Esophagus muscularis mucosa (tissue), 4 donors: Measurements from ENCODE around the gene SCN9A. TPM values are rescaled to one million over a fixed set of nuclear protein-coding genes. Genes with fewer than 3 reads are reported as not detected.
"Not testable (repeated sequence)": the region's sequence is repeated elsewhere in the genome, so short reads cannot be mapped to it uniquely, and the experiment has no call there.

Experiments used
- DNase-seq: peaks from one replicate; pipeline ENCODE4 v3.0.0-alpha.2; 2017; ENCODE audit errors: extremely low spot score
- H3K27ac ChIP-seq, 4 donors: fragments of 200-600 bp; sonication (generic); replicated peaks in 1 of 4; 1 replicate in 3 of 4; 2 replicates in 1 of 4; pipeline ENCODE4 v1.5.1; 2016 to 2019; ENCODE audit warnings: mild to moderate bottlenecking in 1 of 4
- H3K27me3 ChIP-seq, 4 donors: fragments of 200-600 bp; sonication (generic); one replicate each; pipeline versions ENCODE4 v1.5.1 to v1.6.0; 2016 to 2019
- H3K36me3 ChIP-seq, 4 donors: fragments of 200-600 bp; sonication (generic); one replicate each; pipeline ENCODE4 v1.5.1; 2016 to 2019
- H3K4me1 ChIP-seq, 4 donors: fragments of 200-600 bp; sonication (generic); one replicate each; pipeline ENCODE4 v1.5.1; 2016 to 2019
- H3K4me3 ChIP-seq, 4 donors: fragments of 200-600 bp; sonication (generic); 1 replicate in 2 of 4; 2 replicates in 2 of 4; pipeline ENCODE4 v1.5.1; 2016 to 2019; ENCODE audit warnings: mild to moderate bottlenecking in 4 of 4, moderate library complexity in 1 of 4
- H3K9me3 ChIP-seq, 4 donors: fragments of 200-600 bp; sonication (generic); 1 replicate in 3 of 4; 2 replicates in 1 of 4; pipeline ENCODE4 v1.5.1; 2016 to 2019
- CTCF ChIP-seq, 3 experiments: fragments of 200-600 bp in 2 of 3; fragments of 450-650 bp in 1 of 3; sonication (generic) in 2 of 3; IDR thresholded peaks; one replicate each; pipeline ENCODE4 v1.5.1; 2017 to 2019; ENCODE audit warnings: antibody characterized with exemption in 3 of 3, mild to moderate bottlenecking in 2 of 3, moderate library complexity in 1 of 3
- EP300 ChIP-seq: sonication (generic); formaldehyde crosslinking; IDR thresholded peaks from one replicate; pipeline ENCODE4 v1.6.1; 2017; ENCODE audit warnings: antibody characterized with exemption
- POLR2A ChIP-seq: fragments of 450-650 bp; IDR thresholded peaks from one replicate; pipeline ENCODE4 v1.6.1; 2017; ENCODE audit warnings: antibody characterized with exemption, moderate library complexity, mild to moderate bottlenecking, low read depth
- POLR2AphosphoS5 ChIP-seq, 2 donors: sonication (generic); formaldehyde crosslinking; IDR thresholded peaks; one replicate each; pipeline ENCODE4 v1.6.1; 2017; ENCODE audit warnings: antibody characterized with exemption in 2 of 2
- WGBS: methylation state at CpG from one replicate; pipeline ENCODE4 v1.1.5; 2018; 5-methylcytosine and 5-hydroxymethylcytosine counted together
- intact Hi-C: fragments of 100-400 bp; cut with DNase I; formaldehyde crosslinking; loops from one replicate; pipeline ENCODE4 v1.15.1; 2023
- total RNA-seq, 4 donors: library from RNA; depleted of rRNA; stranded (reverse); fragments of >200 nt; gene quantifications; one replicate each; pipeline versions ENCODE4 v1.1.0 to v1.2.1, GENCODE V29; 2016

Gene SCN9A
- total RNA-seq, 4 donors from 2014 or later = 4.0 to 7.8 (median 5.2) TPM

GRCh38 chr2:166413255-166413654, 37.5 kb upstream of the SCN9A start:
- intact Hi-C loops = no loop called here
- no peaks in the 10 kb centered on the region for H3K36me3 ChIP-seq
- no peak for TF ChIP-seq POLR2A
- TF ChIP-seq POLR2AphosphoS5 (IDR thresholded peaks at IDR 0.05) = no peak
- no peak for TF ChIP-seq EP300
- TF ChIP-seq CTCF (IDR thresholded peaks at IDR 0.05) = no peak
- H3K4me1 ChIP-seq = no peaks in the 10 kb centered on the region
- 81% methylated on average over 1 of the region's 1 CpG for WGBS
- H3K9me3 ChIP-seq = no peaks in the 10 kb centered on the region
- H3K27ac ChIP-seq = no peak overlapping the region
- no peak overlapping the region for H3K4me3 ChIP-seq
- no peak for DNase-seq
- H3K27me3 ChIP-seq = no peaks in the 10 kb centered on the region

GRCh38 chr2:166411473-166412230, 35.9 kb upstream of the SCN9A start:
- Histone ChIP-seq H3K27ac (no peak overlapping the region), H3K9me3 (no peaks in the 10 kb centered on the region), H3K36me3 (no peaks in the 10 kb centered on the region), H3K27me3 (no peaks in the 10 kb centered on the region), H3K4me3 (no peak overlapping the region), H3K4me1 (no peaks in the 10 kb centered on the region)
- intact Hi-C loops = no loop called here
- TF ChIP-seq POLR2A = no peak
- DNase-seq = no peak
- WGBS = 52% methylated on average over 6 of the region's 6 CpGs

GRCh38 chr2:166410828-166411472, 35.2 kb upstream of the SCN9A start:
- H3K27ac ChIP-seq = no peak overlapping the region
- intact Hi-C loops = no loop called here
- H3K9me3 ChIP-seq = no peaks in the 10 kb centered on the region
- 73% methylated on average over 7 of the region's 7 CpGs for WGBS
- no peaks in the 10 kb centered on the region for H3K36me3 ChIP-seq
- no peak for DNase-seq
- TF ChIP-seq CTCF (IDR thresholded peaks at IDR 0.05) = no peak
- TF ChIP-seq POLR2AphosphoS5 (IDR thresholded peaks at IDR 0.05) = no peak
- TF ChIP-seq POLR2A = no peak
- no peak for TF ChIP-seq EP300
- H3K4me1 ChIP-seq = no peaks in the 10 kb centered on the region
- H3K27me3 ChIP-seq = no peaks in the 10 kb centered on the region
- H3K4me3 ChIP-seq = no peak overlapping the region

- H3K27ac ChIP-seq, DNase-seq, H3K27me3 ChIP-seq, H3K9me3 ChIP-seq, intact Hi-C loops, H3K4me1 ChIP-seq, H3K36me3 ChIP-seq, H3K4me3 ChIP-seq: not testable (repeated sequence)
- WGBS = 83% methylated on average over 2 of the region's 2 CpGs
Measured at GRCh38 chr2:166407746-166408145, 32.0 kb upstream of the SCN9A start.

- H3K4me1 ChIP-seq = no peaks in the 10 kb centered on the region
- WGBS = 98% methylated on average over 3 of the region's 3 CpGs
- DNase-seq = no peak
- H3K27ac ChIP-seq = no peak overlapping the region
- no peaks in the 10 kb centered on the region for H3K9me3 ChIP-seq
- no peaks in the 10 kb centered on the region for H3K36me3 ChIP-seq
- intact Hi-C loops = no loop called here
- H3K4me3 ChIP-seq = no peak overlapping the region
- TF ChIP-seq POLR2AphosphoS5 (IDR thresholded peaks at IDR 0.05) (no peak), EP300 (no peak), CTCF (IDR thresholded peaks at IDR 0.05) (no peak), POLR2A (no peak)
- no peaks in the 10 kb centered on the region for H3K27me3 ChIP-seq
Measured at GRCh38 chr2:166406374-166406773, 30.6 kb upstream of the SCN9A start.
